Loucy (cell line): ENCODE data around the gene ZC3HAV1L.
"Not testable (repeated sequence)": the region's sequence is repeated elsewhere in the genome, so short reads cannot be mapped to it uniquely, and the experiment has no call there.

Experiments used
- H2AFZ ChIP-seq: fragments of 200-600 bp; sonication (generic); 2 replicates; pipeline ENCODE4 v1.6.0; 2016; ENCODE audit warnings: antibody characterized with exemption, mild to moderate bottlenecking, low read length, moderate library complexity
- H3F3A ChIP-seq: fragments of 200-600 bp; 2 replicates; pipeline ENCODE4 v1.6.0; 2016; ENCODE audit warnings: antibody characterized with exemption, low read depth, mild to moderate bottlenecking
- H3K27me3 ChIP-seq: fragments of 200-600 bp; sonication (generic); 2 replicates; pipeline ENCODE4 v1.6.1; 2014; ENCODE audit warnings: low read length, mild to moderate bottlenecking; ENCODE audit not compliant: insufficient read depth, poor library complexity, severe bottlenecking
- H3K36me3 ChIP-seq: fragments of 200-600 bp; sonication (generic); 2 replicates; pipeline ENCODE4 v1.6.1; 2016; ENCODE audit warnings: low read length; ENCODE audit not compliant: insufficient read depth
- H3K4me1 ChIP-seq: fragments of 200-600 bp; sonication (generic); 2 replicates; pipeline ENCODE4 v1.5.1; 2014; ENCODE audit warnings: low read length, mild to moderate bottlenecking; ENCODE audit not compliant: insufficient read depth, poor library complexity, severe bottlenecking
- H3K4me2 ChIP-seq: fragments of 200-600 bp; sonication (generic); 2 replicates; pipeline ENCODE4 v1.6.0; 2014; ENCODE audit warnings: antibody characterized with exemption, low read length, low read depth, mild to moderate bottlenecking; ENCODE audit not compliant: poor library complexity, severe bottlenecking
- H3K4me3 ChIP-seq: fragments of 200-600 bp; sonication (generic); 2 replicates; pipeline ENCODE4 v1.5.1; 2014; ENCODE audit warnings: low read length, mild to moderate bottlenecking, mixed read lengths; ENCODE audit not compliant: poor library complexity, severe bottlenecking
- H3K79me2 ChIP-seq: fragments of 200-600 bp; sonication (generic); 2 replicates; pipeline ENCODE4 v1.6.1; 2014; ENCODE audit warnings: low read length; ENCODE audit not compliant: insufficient read depth
- H3K9ac ChIP-seq: fragments of 200-600 bp; sonication (generic); 2 replicates; pipeline ENCODE4 v1.6.0; 2014; ENCODE audit warnings: mild to moderate bottlenecking, low read depth, low read length, moderate library complexity; ENCODE audit not compliant: poor library complexity, severe bottlenecking
- H3K9me2 ChIP-seq: fragments of 200-600 bp; sonication (generic); replicated peaks from 2 replicates; pipeline ENCODE4 v1.6.1; 2016; ENCODE audit warnings: low read depth, low read length, mixed read lengths
- H3K9me3 ChIP-seq: fragments of 200-600 bp; sonication (generic); 2 replicates; pipeline ENCODE4 v1.6.1; 2014; ENCODE audit warnings: mild to moderate bottlenecking, antibody characterized with exemption, low read length, low read depth; ENCODE audit not compliant: insufficient read depth
- H4K20me1 ChIP-seq: fragments of 200-600 bp; sonication (generic); 2 replicates; pipeline ENCODE4 v1.6.0; 2014; ENCODE audit warnings: antibody characterized with exemption, low read length, mild to moderate bottlenecking; ENCODE audit not compliant: insufficient read depth, poor library complexity, severe bottlenecking
- CTCF ChIP-seq: fragments of 200-600 bp; sonication (generic); conservative IDR thresholded peaks from 2 replicates; pipeline ENCODE4 v1.5.1; 2014; ENCODE audit warnings: mild to moderate bottlenecking, antibody characterized with exemption, low read length
- EZH2phosphoT487 ChIP-seq: fragments of 200-600 bp; IDR thresholded peaks from 2 replicates; pipeline ENCODE4 v1.6.1; 2018; ENCODE audit warnings: antibody characterized with exemption, mild to moderate bottlenecking, moderate library complexity, borderline replicate concordance

The ZC3HAV1L gene

GRCh38 chr7:139026551-139026950 is 9.3 kb downstream of the ZC3HAV1L start:
- Histone ChIP-seq H3K79me2 (no peaks in the 10 kb centered on the region; the same call in 1 of the 2 replicates), H3K4me3 (no peak overlapping the region), H3K9me2 (no peaks in the 10 kb centered on the region), H3K9ac (no peak overlapping the region), H3K4me1 (peaks cover 6% of the 10 kb centered on the region), H2AFZ (no peak overlapping the region), H3K27me3 (no peaks in the 10 kb centered on the region), H3K36me3 (peaks cover 44% of the 10 kb centered on the region; the same call in 1 of the 2 replicates), H4K20me1 (no peaks in the 10 kb centered on the region), H3K4me2 (no peak overlapping the region), H3K9me3 (no peaks in the 10 kb centered on the region), H3F3A (no peaks in the 10 kb centered on the region)
- TF ChIP-seq EZH2phosphoT487 (no peak), CTCF (no peak)

DNA sequence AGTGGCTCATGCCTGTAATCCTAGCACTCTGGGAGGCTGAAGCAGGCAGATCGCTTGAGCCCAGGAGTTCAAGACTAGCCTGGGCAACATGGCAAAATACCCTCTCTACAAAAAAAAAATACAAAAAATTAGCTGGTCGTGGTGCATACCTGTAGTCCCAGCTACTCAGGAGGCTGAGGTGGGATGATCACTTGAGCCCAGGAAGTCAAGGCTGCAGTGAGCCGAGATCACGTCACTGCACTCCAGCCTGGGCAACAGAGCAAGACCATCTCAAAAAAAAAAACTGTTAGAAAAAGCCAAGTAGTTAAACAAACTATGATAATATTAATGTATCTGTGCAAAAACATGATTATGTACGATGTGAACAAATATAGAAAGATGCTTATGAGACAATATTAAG is 10.0 kb downstream of the ZC3HAV1L start:
- not testable (repeated sequence) for H3K4me2 ChIP-seq, H3K9ac ChIP-seq, H3K4me1 ChIP-seq, H4K20me1 ChIP-seq, H3F3A ChIP-seq, H3K27me3 ChIP-seq, H3K9me3 ChIP-seq, H3K9me2 ChIP-seq, H3K79me2 ChIP-seq, H3K4me3 ChIP-seq, H2AFZ ChIP-seq
- peaks cover 44% of the 10 kb centered on the region; the same call in 1 of the 2 replicates for H3K36me3 ChIP-seq

DNA sequence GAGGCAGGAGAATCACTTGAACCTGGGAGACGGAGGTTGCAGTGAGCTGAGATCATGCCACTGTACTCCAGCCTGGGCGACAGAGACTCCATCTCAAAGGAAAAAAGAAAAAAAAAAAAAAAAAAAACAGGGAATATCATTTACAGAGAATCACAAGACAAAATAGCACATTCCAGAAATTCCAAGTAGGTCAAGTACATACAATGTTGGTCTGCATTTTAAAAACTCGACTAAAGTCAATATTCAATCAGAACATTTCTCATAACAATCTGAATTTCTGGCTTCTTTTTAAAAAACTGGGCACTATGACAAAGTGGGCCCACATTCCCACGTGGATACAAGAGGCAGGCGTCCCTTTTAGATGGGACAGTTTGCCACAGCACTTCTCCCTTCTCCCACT is 12.8 kb downstream of the ZC3HAV1L start:
- Histone ChIP-seq H3K4me2 (no peak overlapping the region), H3K4me1 (peaks cover 6% of the 10 kb centered on the region), H3K27me3 (no peaks in the 10 kb centered on the region), H4K20me1 (no peaks in the 10 kb centered on the region), H3K36me3 (peaks cover 34% of the 10 kb centered on the region; the same call in 1 of the 2 replicates), H3K4me3 (no peak overlapping the region), H2AFZ (no peak overlapping the region), H3K9me2 (no peaks in the 10 kb centered on the region), H3K9me3 (no peaks in the 10 kb centered on the region), H3F3A (no peaks in the 10 kb centered on the region), H3K9ac (no peak overlapping the region), H3K79me2 (no peaks in the 10 kb centered on the region)
- no peak for TF ChIP-seq CTCF
- TF ChIP-seq EZH2phosphoT487 = no peak

- Histone ChIP-seq H3K4me3 (no peak overlapping the region), H3K4me1 (peaks cover 6% of the 10 kb centered on the region), H2AFZ (no peak overlapping the region), H3K36me3 (peaks cover 31% of the 10 kb centered on the region; the same call in 1 of the 2 replicates), H3K79me2 (no peaks in the 10 kb centered on the region), H4K20me1 (no peaks in the 10 kb centered on the region), H3K27me3 (no peaks in the 10 kb centered on the region), H3K9me2 (no peaks in the 10 kb centered on the region), H3K9ac (no peak overlapping the region), H3F3A (no peaks in the 10 kb centered on the region), H3K9me3 (no peaks in the 10 kb centered on the region), H3K4me2 (no peak overlapping the region)
- no peak for TF ChIP-seq EZH2phosphoT487
- TF ChIP-seq CTCF = no peak
These were observed 13.6 kb downstream of the ZC3HAV1L start for GRCh38 chr7:139022286-139022685.
